Lung microvascular endothelial cell (primary cell): ENCODE results near the gene LIN9. TPM values are rescaled to one million over a fixed set of nuclear protein-coding genes. Genes with fewer than 3 reads are reported as not detected.
"Not testable (repeated sequence)": the region's sequence is repeated elsewhere in the genome, so short reads cannot be mapped to it uniquely, and the experiment has no call there.

ENCODE experiments used
- DNase-seq, 2 donors: peaks; one replicate each; pipeline versions ENCODE4 v3.0.0 to v3.0.0-alpha.2; 2010; ENCODE audit warnings: low read depth in 2 of 2
- total RNA-seq: library from RNA; depleted of rRNA; stranded (reverse); fragments of >200 nt; gene quantifications from 2 replicates; pipeline ENCODE4 v1.2.1, GENCODE V29; 2014

LIN9 gene
- total RNA-seq, 1 donor from 2014 or later = 3.0 TPM

DNA sequence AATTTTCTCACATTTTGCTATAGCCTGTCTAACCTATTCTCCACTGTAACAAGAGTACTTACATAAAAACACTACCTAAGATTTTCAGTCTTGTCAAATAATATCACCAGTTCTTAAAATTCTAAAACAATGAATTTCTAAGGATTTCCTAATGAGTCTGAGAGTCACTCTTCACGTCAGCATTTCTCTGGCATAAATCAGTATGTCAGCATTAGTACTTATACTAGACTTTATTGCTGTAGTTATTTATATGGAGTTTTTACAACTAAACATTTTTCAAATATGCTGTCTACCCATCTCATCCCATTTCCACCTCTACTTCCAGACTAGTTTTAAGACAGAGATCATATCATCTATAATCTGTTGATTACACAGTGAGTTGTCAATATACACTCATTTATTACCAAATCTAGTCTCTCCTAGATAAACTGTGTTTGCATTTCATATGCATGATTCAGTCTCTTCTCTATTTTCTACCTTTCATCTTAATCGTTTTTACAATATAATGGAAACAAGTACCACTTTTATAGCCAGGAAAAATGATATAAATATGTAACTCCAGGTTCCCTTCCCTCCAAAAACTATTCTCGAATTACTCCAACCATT, 32.8 kb downstream of the LIN9 start:
- no peak for DNase-seq

DNA sequence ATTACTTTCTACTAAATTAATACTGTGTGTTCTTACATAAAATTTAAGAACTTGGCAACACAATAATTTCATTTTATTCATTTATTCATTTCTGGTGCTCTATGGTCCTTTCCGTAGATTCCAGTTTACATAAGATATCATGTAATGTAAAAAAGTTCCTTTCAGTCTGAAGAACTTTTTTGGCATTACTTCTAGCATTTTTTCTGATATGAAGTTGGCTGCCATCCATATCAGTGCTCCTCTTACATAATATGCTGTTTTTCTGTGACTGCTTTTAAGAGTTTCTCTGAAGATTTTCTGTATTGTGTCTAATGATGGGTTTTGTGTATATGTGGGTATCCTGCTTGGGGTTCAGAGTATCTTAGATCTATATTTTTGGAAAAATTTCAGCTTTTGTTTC, 34.8 kb downstream of the LIN9 start:
- DNase-seq = peak in 1 of 2 donors; percentile 8

DNA sequence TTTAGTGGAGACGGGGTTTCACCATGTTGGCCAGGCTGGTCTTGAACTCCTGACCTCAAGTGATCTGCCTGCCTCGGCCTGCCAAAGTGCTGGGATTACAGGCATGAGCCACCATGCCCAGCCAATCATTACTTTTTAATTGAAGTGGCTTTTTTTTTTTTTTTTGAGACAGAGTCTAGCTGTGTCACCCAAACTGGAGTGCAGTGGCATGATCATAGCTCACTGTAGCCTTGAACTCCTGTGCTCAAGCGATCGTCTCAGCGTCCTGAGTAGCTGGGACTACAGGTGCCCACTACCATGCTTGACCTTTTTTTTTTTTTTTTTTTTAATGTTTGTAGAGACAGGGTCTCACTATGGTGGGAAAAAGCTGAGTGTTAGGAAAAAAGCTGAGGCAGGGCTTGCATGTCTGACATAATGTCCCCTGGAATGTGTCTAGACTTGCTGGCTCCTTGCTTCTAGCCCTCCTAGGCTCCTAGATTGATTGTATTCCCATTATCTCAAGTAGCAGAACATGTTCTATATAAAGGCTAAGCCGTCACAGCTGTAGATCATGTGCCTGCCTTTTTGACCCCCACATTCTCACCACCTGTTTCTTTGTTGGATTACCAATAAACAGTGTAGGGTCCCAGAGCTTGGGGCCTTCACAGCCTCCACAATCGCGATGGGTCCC, 36.6 kb downstream of the LIN9 start:
- DNase-seq = not testable (repeated sequence)

DNA sequence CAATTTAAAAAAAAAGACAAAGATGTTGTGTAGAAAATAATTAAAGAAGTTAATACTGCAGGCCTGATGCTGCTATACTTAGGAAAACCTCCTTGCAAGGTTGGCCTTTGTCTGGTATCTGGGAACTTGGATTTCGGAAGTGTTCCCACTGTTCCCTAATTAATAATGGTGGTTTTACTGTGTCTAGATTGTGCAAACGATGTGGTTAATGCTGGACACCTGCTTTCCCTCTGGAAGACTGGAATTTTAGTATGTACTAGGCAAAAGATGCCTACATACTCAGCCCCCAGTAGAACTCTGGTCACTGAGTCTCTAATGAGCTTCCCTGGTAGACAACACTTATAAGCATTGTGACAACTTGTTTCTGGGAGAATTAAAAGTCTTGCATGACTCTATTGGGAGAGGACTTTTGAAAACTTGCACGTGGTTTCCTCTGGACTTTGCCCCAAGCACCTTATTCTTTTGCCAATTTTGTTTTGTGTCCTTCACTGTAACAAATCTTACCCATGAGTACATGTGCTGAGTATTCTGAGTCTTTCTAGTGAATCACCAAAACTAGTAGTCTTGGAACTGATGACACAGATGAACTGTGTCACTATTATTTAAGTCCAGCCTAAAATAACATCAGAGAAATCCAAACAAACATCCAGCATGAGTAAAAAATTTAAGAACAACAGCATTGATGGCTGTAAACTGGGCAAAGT, 40.4 kb downstream of the LIN9 start:
- peak in 1 of 2 donors; percentile 19 for DNase-seq

DNA sequence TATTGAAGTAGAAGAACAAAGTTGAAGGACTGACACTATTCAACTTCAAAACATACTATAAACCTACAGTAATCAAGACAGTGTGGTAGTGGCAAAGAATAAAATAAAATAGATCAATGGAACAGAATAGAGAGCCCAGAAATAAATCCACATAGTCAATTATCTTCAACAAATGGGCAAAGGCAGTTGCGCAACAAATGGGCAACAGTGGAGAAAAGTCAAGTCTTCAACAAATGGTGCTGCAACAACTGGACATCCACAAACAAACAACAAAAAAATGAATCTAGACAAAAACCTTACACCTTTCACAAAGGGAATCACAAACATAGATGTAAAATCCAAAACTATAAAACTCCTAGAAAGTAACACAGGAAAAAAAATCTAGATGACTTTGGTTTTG, 47.1 kb downstream of the LIN9 start:
- no peak for DNase-seq

DNA sequence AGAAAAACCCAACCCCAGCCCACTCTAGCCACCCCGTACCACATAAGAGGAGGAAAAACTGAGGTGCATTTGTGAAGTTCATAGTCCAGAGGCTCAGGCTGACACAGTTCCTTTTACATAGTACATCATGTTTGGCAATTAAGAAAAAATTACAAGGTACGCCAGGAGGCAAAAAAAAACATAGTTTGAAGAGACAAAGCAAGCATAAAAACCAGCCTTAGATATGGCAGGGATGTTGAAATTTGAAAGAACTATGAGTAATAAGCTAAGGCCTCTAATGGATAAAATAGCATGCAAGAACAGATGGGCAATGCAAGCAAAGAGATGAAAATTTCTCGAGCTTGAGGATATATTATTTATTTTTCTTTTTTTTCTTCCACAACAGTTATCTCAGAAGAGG, 53.6 kb downstream of the LIN9 start:
- DNase-seq = no peak

DNA sequence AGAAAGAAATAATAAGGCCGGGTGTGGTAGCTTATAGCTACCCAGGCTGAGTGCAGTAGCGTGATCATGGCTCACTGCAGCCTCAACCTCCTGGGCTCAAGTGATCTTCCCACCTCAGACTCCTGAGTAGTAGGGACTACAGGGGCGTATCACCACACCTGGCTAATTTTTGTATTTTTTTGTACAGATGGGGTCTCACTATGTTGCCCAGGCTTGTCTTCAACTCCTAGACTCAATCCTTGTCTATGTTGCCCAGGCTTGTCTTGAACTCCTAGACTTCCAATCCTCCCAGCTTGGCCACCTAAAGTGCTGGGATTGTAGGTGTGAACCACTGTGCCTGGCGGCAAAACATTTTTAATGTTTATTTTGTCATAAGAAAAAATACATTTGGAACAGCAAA, 55.0 kb downstream of the LIN9 start:
- DNase-seq = no peak

DNA sequence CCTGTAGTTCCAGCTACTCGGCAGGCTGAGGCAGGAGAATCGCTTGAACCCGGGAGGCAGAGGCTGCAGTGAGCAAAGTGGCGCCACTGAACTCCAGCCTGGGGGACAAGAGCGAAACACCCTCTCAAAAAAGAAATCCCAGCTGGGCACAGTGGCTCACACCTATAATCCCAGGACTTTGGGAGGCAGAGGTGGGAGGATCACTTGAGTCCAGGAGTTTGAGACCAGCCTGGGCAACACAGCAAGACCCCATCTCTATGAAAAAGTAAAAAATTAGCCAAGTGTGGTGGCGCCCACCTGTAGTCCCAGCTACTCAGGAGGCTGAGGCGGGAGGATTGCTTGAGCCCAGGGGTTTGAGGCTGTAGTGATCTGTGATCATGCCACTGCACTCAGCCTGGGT, 56.1 kb downstream of the LIN9 start:
- DNase-seq = not testable (repeated sequence)

DNA sequence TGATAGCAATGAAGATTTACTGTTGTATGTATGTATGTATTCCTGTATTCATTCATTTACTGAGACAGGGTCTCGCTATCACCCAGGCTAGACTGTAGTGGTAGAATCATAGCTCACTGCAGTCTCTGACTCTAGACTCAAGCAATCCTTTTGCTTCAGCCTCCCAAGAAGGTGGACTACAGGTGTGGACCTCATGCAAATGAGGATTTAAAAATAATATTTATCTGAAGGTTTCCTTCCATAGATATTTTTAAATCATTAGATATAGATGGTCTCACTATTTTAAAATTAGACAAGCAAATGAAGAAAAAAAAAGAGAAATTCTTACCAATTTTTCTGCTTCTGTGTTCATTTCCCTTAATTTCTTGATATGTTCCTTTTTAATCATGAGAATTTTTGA, 58.5 kb downstream of the LIN9 start:
- DNase-seq = no peak

DNA sequence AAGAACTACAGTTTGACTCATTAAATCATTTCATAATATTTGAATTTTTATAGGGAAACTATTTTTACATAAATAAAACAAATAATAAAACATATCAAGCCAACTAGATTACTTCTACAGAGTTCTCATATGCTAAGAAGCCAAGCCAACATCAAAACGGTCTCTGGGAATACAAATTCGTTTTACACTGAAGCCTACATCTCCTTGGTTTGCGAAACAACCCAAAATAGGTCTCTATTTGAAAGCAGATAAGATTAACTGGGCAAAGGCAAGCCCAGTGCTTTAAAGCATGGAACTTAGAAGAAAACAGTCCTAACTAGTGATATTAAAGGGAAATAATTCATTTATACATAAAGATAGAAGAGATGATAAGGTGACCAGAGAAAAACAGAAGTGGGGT, 60.2 kb downstream of the LIN9 start:
- no peak for DNase-seq

DNA sequence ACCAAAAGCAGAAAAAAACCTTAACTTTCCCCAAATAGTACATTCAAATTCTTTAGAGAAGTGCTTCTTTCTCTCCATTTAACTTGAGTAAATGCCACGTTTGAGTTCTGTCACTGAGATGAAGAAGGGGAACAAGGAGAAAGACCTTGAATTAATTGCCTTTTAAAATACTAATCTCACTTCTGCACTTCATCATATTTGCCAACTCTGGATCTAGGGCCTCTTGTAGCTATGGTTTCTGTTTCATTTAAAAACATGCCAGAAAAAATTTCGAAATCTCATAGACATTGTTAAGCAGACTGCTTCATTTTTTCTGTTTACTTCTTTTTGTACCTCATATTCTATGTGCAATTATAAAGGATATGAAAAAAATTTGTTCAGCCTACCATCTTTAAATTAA, 60.9 kb downstream of the LIN9 start:
- DNase-seq = peak in 1 of 2 donors; percentile 24

DNA sequence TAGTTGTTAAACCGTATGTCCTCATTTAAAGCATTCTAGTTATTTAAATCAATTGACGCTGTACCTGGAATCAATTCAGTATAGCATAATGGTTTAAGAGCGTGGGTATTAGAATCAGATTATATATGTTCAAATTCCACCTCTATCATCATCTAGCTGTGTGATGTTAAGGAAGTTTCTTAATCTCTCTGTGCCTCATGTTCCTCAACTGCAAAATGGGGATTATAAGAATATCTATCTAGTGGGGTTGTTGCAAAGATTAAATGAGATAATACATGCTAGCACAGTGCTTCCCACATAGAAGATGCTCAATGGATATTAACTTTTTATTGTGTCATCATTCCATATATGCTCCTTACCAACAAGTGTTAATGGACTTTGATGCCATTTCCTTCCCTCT, 69.5 kb downstream of the LIN9 start:
- no peak for DNase-seq

DNA sequence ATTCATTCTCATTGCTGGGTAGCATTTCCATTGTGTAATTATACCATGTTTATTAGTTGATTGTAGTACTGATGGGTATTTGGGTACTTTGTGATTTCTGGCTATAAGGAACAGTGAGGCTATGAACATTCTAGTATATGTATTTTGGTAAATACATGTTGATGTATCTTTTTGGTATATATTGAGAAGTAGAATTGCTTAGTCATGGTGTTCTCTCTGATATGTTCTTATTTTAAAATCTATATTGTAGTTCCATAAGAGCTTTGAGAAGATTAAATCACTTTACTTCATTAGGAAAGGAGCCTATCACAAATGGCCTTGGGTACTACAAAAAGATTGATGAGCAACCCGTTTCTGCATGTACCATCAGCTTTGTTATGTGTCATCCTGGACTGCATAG, 72.1 kb downstream of the LIN9 start:
- DNase-seq = no peak

DNA sequence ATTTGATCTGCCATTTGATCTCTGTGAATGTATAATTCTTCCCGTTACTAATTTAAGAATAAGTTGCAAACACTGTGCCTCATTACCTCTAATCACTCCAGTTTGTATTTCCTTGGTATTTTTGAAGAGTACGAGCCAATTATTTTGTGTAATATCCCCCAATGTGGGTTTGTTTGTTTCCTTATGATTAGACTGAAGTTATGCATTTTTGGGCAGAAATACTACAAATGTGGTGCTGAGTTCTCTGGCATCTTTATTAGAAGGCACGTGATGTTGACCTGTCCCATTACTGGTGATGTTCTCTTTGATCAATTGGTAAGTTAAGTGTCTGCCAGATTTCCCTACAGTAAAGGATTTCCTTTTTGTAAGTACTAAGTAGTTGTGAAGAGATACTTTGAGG, 75.2 kb downstream of the LIN9 start:
- DNase-seq = no peak

DNA sequence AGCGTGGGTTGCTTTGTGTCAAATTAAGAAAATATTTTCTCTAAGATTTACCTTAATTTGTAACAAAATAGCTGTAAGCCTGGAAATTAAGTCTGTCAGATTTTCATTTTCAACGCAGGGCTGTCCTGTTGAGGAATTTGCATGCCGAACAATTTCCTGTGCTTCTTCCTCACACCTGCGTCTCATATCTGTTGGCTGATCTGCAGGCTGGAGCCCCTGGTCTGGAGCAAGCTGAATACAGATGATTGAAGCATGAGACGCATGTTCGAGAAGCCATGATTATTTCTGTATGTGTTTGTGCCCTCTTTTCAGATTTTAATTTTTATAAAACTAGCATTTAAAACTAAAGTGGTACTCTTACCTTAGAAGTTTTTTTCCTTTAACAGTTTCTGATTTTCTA, 75.7 kb downstream of the LIN9 start:
- no peak for DNase-seq

DNA sequence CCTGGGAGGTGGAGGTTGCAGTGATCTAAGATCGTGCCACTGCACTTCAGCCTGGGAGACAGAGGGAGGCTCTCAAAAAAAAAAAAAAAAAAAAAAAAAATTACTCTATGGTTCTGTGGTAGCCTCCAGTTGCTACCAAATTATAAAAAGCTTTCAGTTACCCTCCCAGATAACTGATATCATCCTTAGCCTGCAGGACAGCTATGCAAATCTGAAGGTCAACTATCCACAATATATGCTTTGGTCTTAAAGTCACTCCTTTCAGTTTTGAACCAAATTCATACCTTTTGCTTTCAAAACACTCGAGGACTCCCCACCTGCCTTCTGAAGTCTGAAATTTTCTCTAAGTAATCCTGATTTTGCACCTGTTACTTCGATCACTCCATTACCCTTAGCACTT, 82.4 kb downstream of the LIN9 start:
- no peak for DNase-seq

DNA sequence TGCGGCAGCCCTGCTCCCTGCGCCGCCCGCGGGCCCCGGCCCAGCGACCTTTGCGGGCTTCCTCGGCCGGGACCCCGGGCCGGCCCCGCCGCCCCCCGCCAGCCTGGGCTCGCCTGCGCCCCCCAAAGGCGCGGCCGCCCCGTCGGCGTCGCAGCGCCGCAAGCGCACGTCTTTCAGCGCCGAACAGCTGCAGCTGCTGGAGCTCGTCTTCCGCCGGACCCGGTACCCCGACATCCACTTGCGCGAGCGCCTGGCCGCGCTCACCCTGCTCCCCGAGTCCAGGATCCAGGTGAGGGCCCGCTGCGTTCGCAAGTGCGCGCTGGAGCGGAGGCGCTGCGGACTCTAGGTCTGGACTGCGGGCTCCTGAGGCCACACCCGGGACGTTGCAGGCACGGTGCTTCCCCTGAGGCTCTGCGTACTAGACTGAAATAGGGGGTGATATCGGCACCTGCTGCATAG, 85.1 kb downstream of the LIN9 start:
- DNase-seq = peak in 1 of 2 donors; percentile 25

DNA sequence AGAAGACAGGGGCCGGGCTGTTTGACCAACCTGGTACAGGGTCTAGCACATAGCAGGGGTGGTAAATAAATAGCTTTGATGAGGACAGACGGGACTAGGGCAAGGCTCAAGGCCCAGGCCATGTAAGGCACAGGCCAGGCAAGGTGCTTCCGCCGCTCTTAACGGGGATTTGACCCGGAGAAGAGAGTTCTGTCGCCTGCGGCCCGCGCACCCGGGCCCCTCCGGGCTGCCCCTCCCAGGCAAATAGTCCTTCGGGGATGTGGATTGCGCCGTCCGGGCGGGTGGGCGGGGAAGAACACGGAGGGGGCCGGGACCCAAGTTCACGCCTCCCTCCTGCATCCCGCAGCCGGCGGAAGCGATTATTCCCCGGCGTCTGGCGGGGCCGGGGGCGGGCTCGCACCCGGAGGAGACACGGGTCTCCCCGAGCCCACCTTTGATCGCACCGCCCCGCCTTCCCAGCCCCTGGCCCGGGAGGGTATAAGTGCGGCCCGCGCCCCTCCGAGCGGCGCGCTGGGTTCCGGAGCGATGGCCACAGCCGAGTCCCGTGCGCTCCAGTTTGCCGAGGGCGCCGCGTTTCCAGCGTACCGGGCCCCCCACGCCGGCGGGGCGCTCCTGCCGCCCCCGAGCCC, 85.7 kb downstream of the LIN9 start, which contains the start of gene MIXL1:
Gene MIXL1, plus strand, starts transcription at position 508 of the 629 bp plus-strand sequence. Its CDS starts 18 bp downstream, at position 526.
- DNase-seq = peak in 1 of 2 donors; percentile 13

DNA sequence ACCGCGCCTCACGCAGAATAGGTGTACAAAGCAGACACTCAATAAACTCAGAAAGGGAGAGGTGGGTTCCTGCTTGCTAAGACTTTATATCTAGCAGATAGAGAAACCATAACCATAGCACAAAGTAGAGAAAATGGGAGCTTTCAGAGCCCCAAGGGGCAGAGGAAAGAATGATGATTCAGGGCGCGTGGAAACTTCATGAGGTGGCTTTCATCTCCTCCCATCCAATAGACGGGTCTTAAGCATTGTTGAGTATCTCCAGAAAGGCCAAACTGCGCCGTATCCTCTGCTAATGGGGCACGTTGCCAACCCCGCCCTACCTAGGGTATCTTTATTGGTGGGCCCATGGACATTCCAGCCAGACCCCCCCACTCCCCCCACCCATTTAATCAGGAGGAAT, 86.3 kb downstream of the LIN9 start:
- DNase-seq = no peak

DNA sequence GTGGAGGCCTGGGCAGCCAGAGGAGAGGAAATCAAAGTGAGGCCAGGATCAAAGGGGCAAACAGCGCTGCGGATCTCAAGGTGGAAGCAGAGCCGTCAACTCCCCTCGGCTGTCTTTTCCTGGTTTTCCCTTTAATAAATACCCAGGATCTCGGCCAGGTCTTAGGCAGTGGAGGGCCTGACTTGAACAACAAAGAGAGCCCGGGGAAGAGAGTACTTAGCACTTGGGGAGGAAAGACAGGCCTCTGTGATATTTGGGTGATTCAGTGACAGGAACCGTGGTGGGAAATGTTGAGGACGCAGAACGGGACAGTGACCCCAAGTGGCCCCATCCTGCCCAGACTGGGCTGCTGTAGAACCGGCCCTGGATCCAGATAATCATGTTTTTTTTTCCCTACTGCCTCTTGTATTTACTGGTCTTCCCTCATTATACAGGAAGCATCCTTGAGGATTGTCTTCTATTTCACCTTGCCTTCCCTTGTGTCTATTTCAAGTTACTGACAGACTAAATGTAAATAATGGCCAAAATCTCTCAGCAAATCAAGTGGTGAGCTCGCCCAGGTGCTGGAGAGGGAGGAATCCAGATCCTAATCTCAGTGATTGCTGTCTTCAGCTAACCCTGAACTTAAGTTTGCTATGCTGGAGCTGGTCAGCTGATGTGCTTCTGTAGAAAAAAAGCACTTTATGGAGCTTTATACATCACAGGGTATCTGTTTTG, 88.3 kb downstream of the LIN9 start:
- DNase-seq = no peak

DNA sequence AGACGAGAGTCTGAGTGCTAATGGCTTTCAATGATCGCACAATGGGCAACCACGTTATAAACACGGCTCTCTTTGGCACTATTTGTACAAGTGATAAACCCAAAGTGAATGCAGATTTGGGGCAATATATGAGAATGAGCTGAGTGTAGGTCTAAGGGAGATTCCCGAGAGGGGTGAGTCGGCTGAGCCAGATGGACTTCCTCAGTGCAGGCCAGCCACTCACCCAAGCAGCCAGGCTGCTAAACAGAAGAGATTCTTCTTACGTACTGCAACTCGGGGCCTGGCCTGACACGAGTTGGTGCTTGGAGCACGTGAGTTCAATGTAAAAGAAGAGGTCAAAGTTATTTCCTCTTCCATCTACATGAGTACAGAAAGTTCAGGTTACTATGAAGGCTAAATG, 91.7 kb downstream of the LIN9 start:
- DNase-seq = no peak

DNA sequence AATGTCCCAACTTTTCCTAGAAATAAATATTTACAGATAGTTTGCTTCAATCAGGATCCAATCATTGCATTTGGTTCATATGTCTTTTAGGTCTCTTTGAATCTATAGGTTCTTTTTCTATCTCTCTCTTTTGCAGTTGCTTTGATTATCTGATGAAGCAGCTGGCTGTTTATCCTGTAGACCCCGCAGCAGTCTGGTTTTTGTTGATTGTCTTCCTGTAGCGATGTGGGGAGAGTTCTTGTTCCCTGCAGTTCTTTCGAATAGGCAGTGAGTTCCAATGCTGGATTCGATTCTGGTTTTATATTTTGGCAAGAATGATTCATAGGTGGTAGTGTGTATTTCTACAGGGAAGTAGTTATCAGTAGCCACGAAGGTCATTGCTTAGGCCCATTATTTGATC, 92.9 kb downstream of the LIN9 start:
- no peak for DNase-seq
